Activated T-cell treated with anti-CD3 and anti-CD28 coated beads, Interleukin-2, amount 50 U/mL, for 24 hours (primary cell): ENCODE data around the gene PHTF1.

ENCODE experiments used
- DNase-seq: peaks from one replicate; pipeline ENCODE4 v3.0.0-alpha.2; 2020
- H3K27ac Mint-ChIP-seq: 2 replicates; pipeline ENCODE4 v1.8.0; 2020; ENCODE audit warnings: mild to moderate bottlenecking, mixed read lengths
- H3K27me3 Mint-ChIP-seq: 2 replicates; pipeline ENCODE4 v1.8.0; 2020; ENCODE audit warnings: mixed read lengths
- H3K36me3 Mint-ChIP-seq: 2 replicates; pipeline ENCODE4 v1.8.0; 2020; ENCODE audit warnings: low read depth, mixed read lengths
- H3K4me1 Mint-ChIP-seq: 2 replicates; pipeline ENCODE4 v1.8.0; 2020; ENCODE audit warnings: low read depth, mixed read lengths
- H3K4me3 Mint-ChIP-seq: 2 replicates; pipeline ENCODE4 v1.8.0; 2020; ENCODE audit warnings: mild to moderate bottlenecking, moderate library complexity, mixed read lengths
- H3K9me3 Mint-ChIP-seq: 2 replicates; pipeline ENCODE4 v1.8.0; 2020; ENCODE audit warnings: mixed read lengths

PHTF1 gene

DNA sequence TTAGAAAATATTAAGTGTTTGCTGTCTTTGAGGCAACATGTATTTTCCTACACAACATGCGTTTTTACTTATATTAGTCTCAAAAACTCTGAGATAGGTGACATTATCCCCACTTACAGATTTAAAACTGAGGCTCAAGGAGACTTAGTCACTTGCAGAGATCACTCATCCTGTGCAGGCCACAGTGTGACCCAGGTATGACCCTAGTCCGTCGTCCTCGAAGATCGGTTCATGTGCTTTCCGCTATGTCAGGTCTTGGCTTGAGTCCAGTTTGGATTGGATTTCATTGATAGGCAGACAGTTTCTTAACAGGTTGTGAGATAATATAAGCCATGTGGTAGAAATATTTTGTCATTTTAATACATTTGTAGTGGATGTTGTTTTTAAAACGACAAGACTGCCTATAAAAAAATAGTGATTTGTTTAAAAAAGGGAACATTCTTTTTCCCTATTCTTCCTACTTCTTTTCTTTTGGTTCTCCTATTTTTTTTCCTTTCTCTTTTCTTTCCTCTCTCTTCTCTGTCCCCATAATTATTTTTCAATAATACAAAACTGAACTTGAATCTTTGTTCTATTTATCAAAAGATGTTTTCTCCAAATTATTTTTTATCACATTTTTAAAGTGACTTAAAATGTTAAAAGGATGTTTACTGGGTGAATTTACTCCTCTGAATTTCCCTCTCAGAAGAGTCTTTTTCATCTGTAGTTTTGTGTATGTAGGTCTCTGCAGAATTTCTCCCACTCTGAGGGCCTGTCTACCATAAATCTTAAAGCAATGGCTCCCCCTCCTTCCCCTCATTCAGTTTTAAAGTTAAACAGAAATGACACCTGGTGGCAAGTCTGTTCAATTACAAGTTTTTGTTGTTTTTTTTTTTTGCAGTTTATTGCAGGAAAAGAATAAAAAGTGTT, 81.8 kb downstream of the PHTF1 start:
- no peaks in the 10 kb centered on the region for H3K27me3 Mint-ChIP-seq
- no peaks in the 10 kb centered on the region for H3K9me3 Mint-ChIP-seq
- no peak for DNase-seq
- H3K27ac Mint-ChIP-seq: no peak overlapping the region
- H3K4me1 Mint-ChIP-seq: peaks cover 8% of the 10 kb centered on the region
- no peaks in the 10 kb centered on the region for H3K36me3 Mint-ChIP-seq
- H3K4me3 Mint-ChIP-seq: no peak overlapping the region

DNA sequence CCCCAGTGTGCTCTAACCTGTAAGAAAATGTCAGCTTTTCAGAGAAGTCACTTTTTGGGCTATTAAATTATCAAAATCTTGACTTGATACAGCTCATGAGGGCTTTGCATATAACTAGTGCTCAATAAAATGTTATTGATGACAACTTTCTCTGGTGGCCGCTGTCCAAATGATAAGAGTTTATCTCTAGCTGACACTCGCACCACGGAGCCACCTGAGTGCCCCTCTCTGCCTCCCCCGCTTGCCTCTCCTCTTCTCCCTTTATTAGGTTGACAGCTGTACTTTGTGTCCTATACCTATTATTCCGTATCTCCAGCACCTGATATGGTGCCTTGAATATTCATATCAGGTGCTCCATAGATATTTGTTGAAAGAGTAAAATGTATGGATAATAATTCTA, 82.8 kb downstream of the PHTF1 start:
- Mint-ChIP-seq H3K27me3 (no peaks in the 10 kb centered on the region), H3K9me3 (no peaks in the 10 kb centered on the region), H3K36me3 (no peaks in the 10 kb centered on the region), H3K27ac (no peak overlapping the region), H3K4me1 (peaks cover 8% of the 10 kb centered on the region), H3K4me3 (no peak overlapping the region)
- DNase-seq: no peak

DNA sequence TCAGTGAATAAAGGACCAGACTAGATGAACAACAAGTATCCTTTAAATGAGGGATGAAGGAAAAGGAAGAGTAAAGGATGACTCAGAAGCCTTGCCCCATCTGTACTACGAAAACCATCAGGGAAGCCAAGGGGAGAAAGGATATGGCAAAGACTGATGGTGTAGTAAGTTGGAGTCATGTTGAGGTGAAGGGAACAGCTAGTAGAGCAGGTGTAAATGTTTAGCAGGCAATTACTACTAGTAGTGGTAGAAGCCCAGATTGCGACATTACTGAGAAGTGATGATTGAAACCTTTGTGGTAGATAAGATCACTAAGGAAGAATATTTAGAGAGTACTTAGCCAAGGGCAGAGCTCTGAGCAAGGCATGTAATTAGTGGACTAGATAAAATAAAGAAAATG, 84.0 kb downstream of the PHTF1 start:
- no peak overlapping the region for H3K27ac Mint-ChIP-seq
- H3K9me3 Mint-ChIP-seq: no peaks in the 10 kb centered on the region
- H3K4me3 Mint-ChIP-seq: no peak overlapping the region
- H3K4me1 Mint-ChIP-seq: peaks cover 7% of the 10 kb centered on the region
- no peaks in the 10 kb centered on the region for H3K27me3 Mint-ChIP-seq
- no peaks in the 10 kb centered on the region for H3K36me3 Mint-ChIP-seq
- no peak for DNase-seq

DNA sequence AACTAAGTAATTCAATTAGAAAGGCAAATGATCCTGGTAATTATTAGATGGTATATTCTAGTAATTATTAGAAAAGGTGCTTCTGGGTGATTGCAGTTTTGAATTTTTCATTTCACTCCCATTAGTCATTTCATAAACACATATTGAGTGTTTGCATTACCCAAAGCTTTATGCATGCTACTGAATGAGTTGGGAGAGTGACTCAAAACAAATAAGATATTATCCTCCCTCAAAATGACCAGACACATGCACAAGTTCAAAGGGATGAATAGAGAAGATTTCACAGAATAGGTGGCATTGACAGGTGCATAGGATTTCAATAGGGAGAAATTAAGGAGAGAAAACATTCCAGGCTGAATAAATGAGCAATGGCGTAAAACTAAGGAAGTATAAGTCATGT, 84.7 kb downstream of the PHTF1 start:
- peaks cover 7% of the 10 kb centered on the region for H3K4me1 Mint-ChIP-seq
- H3K27me3 Mint-ChIP-seq: no peaks in the 10 kb centered on the region
- H3K27ac Mint-ChIP-seq: no peak overlapping the region
- H3K9me3 Mint-ChIP-seq: no peaks in the 10 kb centered on the region
- no peak for DNase-seq
- H3K36me3 Mint-ChIP-seq: no peaks in the 10 kb centered on the region
- H3K4me3 Mint-ChIP-seq: no peak overlapping the region

DNA sequence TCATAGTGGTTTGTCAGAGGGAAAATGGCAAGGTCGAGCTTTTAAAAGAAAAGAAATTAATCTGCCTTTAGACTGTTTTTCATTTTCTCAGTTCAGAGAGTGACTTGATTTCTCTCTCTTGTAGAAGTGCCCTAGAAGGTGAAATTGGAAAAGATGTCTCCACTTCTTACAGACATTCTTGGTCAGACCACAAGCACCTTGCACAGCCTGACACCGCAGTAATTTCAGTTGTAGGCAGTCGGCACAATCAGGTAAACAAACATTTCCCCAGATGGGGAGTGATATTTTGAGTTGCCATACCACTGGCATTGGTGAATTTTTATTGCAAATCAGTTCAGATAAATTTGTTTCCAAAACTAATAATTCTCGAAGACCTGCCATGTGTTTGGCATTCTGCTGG, 86.8 kb downstream of the PHTF1 start:
- no peaks in the 10 kb centered on the region for H3K9me3 Mint-ChIP-seq
- H3K4me1 Mint-ChIP-seq: peaks cover 7% of the 10 kb centered on the region
- no peaks in the 10 kb centered on the region for H3K36me3 Mint-ChIP-seq
- H3K27me3 Mint-ChIP-seq: no peaks in the 10 kb centered on the region
- H3K27ac Mint-ChIP-seq: no peak overlapping the region
- DNase-seq: no peak
- H3K4me3 Mint-ChIP-seq: no peak overlapping the region

DNA sequence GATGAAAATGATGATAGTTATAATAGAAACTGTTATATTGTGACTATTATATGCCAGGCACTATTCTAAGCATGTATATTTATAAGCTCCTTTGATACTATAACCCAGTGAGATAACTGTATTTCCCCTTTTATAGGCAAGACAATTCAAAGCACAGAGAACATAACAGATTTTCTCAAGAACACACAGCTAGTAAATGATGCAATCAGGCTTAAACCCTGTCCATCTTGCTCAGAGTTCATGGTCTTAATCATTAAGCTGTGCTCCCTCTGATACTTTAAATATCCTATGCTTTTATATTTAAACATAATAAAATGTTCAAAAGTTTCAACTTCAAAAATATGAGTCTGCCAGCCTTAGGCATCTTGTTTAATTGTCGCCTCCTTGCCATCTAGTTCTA, 88.6 kb downstream of the PHTF1 start:
- Mint-ChIP-seq H3K4me1 (peaks cover 7% of the 10 kb centered on the region), H3K9me3 (no peaks in the 10 kb centered on the region), H3K27ac (no peak overlapping the region)

DNA sequence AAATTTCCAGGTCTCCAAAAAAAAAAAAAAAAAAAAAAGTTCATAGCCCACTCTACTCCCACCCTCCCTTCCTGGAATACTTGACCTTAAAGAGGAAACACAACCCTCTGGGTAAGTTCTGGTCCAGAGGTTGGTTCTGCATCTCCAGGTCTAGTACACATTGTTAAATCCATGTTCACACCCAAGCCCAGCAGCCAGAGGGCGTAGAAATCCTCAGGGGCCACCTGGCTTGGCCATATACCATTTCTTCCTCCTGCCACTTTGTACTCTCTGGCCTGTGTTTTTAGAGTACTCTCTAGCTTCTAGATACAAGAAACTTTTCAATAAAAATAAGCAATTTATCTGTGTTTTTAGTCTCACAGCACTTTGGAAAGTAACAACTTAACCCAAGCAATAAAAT, 89.3 kb downstream of the PHTF1 start:
- no peak overlapping the region for H3K27ac Mint-ChIP-seq
- no peaks in the 10 kb centered on the region for H3K27me3 Mint-ChIP-seq
- H3K4me3 Mint-ChIP-seq: no peak overlapping the region
- no peaks in the 10 kb centered on the region for H3K36me3 Mint-ChIP-seq
- no peaks in the 10 kb centered on the region for H3K9me3 Mint-ChIP-seq
- H3K4me1 Mint-ChIP-seq: peaks cover 2% of the 10 kb centered on the region
- DNase-seq: no peak

More for the DNA sequence above, 88.6 kb downstream of the PHTF1 start:
- H3K4me3 Mint-ChIP-seq: no peak overlapping the region
- no peaks in the 10 kb centered on the region for H3K27me3 Mint-ChIP-seq
- DNase-seq: no peak
- no peaks in the 10 kb centered on the region for H3K36me3 Mint-ChIP-seq

DNA sequence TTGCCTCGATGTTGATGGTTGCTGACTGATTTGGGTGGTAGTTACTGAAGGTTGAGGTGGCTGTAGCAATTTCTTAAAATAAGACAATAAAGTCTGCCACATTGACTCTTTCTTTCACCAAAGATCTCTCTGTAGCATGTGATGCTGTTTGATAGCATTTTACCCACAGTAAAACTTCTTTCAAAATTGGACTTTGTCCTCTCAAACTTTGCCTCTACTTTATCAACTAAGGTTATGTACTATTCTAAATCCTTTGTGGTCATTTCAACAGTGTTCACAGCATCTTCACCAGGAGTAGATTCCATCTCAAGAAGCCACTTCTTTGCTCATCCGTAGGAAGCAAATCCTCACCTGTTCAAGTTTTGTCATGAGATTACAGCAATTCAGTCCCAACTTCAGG, 93.2 kb downstream of the PHTF1 start:
- Mint-ChIP-seq H3K4me1 (no peaks in the 10 kb centered on the region), H3K27me3 (no peaks in the 10 kb centered on the region), H3K4me3 (no peak overlapping the region), H3K36me3 (no peaks in the 10 kb centered on the region), H3K9me3 (no peaks in the 10 kb centered on the region), H3K27ac (no peak overlapping the region)
- DNase-seq: no peak

DNA sequence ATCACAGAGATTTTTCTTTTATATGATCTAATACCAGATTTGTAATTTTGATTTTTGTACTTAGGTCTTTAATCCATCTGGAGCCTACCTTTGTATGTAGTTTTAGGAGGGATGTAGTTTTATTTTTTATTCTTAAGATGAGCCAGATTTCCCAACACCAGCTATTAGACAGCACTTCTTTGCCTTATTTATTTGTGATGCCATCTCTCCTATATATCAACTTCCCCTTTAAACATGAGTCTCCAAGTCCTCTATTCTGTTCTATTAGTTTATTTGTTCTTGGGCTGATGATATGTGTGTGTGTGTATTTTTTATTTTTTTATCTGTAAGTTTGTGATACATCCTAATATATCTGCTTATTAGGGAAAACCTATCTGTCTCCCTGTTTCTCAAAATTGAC, 94.2 kb downstream of the PHTF1 start:
- Mint-ChIP-seq H3K4me1 (no peaks in the 10 kb centered on the region), H3K27ac (no peak overlapping the region), H3K4me3 (no peak overlapping the region), H3K36me3 (no peaks in the 10 kb centered on the region), H3K27me3 (no peaks in the 10 kb centered on the region), H3K9me3 (no peaks in the 10 kb centered on the region)
- DNase-seq: no peak

DNA sequence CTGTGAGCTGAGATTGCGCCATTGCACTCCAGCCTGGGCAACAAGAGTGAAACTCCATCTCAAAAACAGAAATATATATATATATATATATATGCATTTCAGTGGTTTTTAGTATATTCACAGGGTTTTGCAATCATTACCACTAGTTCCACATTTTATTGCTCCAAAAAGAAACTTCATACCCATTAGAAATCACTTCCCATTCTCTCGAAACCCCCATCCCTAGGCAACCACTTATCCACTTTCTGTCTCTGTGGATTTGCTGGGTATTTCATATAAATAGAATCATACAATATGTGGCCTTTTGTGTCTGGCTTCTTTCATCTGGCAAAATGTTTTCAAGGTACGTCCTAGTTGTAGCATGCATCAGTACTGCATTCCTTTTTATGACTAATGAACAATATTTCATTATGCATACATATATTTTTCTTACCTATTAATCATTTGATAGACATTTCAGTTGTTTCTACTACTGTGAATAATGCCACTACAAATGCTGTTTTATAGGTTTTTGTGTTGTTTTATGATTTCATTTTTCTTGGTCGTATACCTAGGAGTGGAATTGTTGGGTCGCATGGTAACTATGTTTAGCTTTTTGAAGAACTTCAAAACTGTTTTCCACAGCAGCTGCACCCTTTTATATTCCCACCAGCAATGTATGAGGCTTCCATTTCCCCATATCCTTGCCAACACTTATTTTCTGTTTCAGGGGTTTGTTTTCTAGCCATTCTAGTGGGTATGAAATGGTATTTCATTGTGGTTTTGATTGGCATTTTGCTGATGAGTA, 95.9 kb downstream of the PHTF1 start:
- DNase-seq: no peak
- Mint-ChIP-seq H3K4me1 (no peaks in the 10 kb centered on the region), H3K27me3 (no peaks in the 10 kb centered on the region), H3K4me3 (no peak overlapping the region), H3K36me3 (no peaks in the 10 kb centered on the region), H3K9me3 (no peaks in the 10 kb centered on the region), H3K27ac (no peak overlapping the region)

DNA sequence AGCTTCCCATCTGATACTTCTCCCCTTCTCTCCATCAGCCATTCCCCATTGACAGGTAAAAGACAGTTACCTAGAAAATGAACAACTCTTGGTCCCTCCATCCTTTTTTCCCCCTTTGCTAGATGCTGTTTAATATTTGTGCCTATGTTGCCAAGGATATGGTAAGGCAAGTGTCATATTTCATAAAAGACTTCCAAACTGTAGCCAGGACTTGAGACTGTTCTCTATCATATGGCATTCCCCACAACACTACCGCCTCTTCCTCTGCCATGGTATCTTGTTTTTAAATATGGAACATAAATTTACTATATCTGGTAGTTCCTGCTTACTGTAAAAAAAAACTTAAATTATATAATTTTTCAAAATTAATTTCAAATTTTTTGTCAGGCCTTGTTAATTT, 97.2 kb downstream of the PHTF1 start:
- Mint-ChIP-seq H3K4me1 (no peaks in the 10 kb centered on the region), H3K27ac (no peak overlapping the region), H3K36me3 (no peaks in the 10 kb centered on the region), H3K9me3 (no peaks in the 10 kb centered on the region), H3K27me3 (no peaks in the 10 kb centered on the region), H3K4me3 (no peak overlapping the region)
- no peak for DNase-seq

DNA sequence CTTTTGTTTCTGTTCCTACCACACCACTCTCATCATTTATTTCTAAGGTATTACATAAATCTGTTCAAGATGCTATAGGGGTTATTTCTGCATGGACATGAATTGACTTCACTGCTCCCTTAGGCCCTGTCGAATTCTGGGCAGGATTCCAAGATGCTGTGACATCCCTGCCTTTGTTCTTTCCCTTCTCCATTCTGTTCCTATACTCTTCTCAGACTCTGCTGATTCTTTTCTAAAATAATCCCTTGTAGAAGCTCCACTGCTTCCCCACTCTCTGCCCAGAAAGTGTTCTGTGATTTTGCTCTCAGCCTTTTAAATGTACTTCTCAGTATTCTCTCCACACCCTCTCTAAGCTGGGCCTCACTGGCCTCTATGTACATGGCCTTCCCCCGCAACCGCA, 99.2 kb downstream of the PHTF1 start:
- H3K27me3 Mint-ChIP-seq: no peaks in the 10 kb centered on the region
- H3K27ac Mint-ChIP-seq: no peak overlapping the region
- no peak for DNase-seq
- no peaks in the 10 kb centered on the region for H3K4me1 Mint-ChIP-seq
- no peaks in the 10 kb centered on the region for H3K9me3 Mint-ChIP-seq
- no peak overlapping the region for H3K4me3 Mint-ChIP-seq
- H3K36me3 Mint-ChIP-seq: no peaks in the 10 kb centered on the region

DNA sequence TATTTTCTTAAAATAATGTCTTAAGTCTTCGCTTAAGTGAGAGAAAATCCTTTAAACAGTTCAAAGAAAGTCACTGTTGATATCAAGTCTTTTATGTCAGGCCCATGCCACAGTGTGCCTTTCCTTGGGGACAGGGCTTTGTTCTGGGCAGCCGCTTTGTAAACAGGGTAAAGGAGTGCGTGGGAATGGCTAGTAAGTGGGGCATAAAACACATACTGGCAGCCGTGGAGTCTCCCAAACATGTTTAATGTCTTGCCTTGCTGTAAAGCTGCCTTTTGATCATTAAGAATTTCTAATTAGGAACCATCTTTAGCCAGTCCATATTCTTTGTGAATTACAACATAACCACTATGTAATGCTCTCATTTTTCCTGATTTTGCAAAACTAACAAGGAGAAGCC, 99.7 kb downstream of the PHTF1 start:
- H3K9me3 Mint-ChIP-seq: no peaks in the 10 kb centered on the region
- H3K27ac Mint-ChIP-seq: no peak overlapping the region
- DNase-seq: no peak
- H3K27me3 Mint-ChIP-seq: no peaks in the 10 kb centered on the region
- H3K4me3 Mint-ChIP-seq: no peak overlapping the region
- peaks cover 2% of the 10 kb centered on the region for H3K36me3 Mint-ChIP-seq
- no peaks in the 10 kb centered on the region for H3K4me1 Mint-ChIP-seq

DNA sequence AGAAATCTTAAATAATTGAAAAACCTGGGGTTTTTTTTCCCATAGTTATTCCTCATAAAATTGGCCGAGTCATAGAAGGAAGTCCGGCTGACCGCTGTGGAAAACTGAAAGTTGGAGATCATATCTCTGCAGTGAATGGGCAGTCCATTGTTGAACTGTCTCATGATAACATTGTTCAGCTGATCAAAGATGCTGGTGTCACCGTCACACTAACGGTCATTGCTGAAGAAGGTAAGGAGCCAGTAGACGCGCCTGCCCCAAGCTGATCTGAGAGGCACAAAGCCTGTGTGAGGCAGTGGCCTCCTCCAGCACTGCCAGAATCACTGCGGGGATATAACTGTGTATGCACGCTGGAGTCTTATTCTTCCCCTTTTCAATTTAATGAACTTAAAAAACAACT, 100.3 kb downstream of the PHTF1 start:
- Mint-ChIP-seq H3K9me3 (no peaks in the 10 kb centered on the region), H3K27ac (no peak overlapping the region), H3K36me3 (peaks cover 2% of the 10 kb centered on the region), H3K27me3 (no peaks in the 10 kb centered on the region), H3K4me1 (no peaks in the 10 kb centered on the region), H3K4me3 (no peak overlapping the region)
- DNase-seq: no peak

DNA sequence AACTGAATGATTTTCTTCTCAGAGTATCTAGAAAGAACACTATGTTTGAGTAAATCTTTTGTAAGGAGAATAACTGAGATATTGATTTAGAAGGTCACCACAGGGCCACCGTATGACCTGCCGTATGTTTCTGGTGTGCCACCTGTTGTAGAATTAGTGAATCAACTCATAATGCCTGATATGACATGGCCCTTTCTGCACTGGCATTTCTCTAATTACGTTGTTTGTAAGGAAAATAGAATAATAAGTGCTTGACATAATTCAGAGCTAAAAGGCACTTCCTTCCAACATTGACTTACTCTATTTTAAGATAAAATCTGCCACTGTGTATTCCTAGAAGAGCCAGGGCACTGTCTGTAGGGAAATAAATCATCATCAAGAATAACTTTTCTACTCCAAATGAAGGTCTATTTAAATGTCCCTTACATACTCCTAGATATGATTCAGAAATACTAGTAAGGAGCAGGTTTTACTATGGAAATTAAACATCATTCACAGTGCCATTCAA, 101.7 kb downstream of the PHTF1 start:
- H3K27me3 Mint-ChIP-seq: no peaks in the 10 kb centered on the region
- H3K9me3 Mint-ChIP-seq: no peaks in the 10 kb centered on the region
- H3K27ac Mint-ChIP-seq: no peak overlapping the region
- peaks cover 2% of the 10 kb centered on the region for H3K36me3 Mint-ChIP-seq
- no peak overlapping the region for H3K4me3 Mint-ChIP-seq
- no peak for DNase-seq
- no peaks in the 10 kb centered on the region for H3K4me1 Mint-ChIP-seq
